AG10803 (cell line): ENCODE measurements around the gene ASB18.

Experiments
- DNase-seq: peaks from one replicate; pipeline ENCODE4 v3.0.0; 2010; ENCODE audit warnings: low read depth
- H3K4me3 ChIP-seq: 2 replicates; pipeline ENCODE4 v1.5.1; 2011; ENCODE audit warnings: mild to moderate bottlenecking, low read length, control low read depth
- TF ChIP-seq, protein P1 (sequence below): conservative IDR thresholded peaks from 2 replicates; pipeline ENCODE4 v1.5.1; 2011; ENCODE audit warnings: mild to moderate bottlenecking, low read length, control low read depth, inconsistent platforms

Gene ASB18

DNA sequence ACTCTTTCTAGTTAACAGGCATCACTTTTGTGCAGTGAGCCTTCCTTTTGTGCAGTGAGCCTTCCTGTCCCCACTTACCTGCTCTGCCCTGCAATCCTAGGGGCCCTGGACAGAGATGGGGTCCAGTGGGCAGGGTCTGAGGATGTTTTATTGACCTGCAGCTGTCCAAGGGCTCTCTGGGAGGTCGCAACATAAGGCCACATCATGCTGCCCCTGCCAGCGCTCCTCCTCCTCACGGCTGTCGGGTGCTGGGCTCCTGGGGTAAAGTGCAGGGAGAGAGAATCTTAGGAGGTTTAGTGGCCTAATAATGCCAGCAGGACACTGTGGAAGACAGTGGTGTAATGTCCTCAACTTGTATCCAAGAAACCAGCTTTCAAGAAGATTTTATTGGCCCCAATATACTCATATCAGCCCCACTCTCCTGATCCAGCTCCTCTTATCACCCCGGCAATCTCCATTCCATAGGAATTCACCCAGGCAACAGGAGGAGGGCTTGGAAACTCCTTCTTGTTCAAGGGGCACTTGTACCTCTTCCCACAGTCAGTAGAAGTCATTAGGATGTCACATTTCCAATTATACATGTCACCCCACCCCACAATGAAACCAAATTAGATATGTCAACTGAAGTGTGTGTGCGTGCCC, 41.9 kb upstream of the ASB18 start:
- TF ChIP-seq, protein P1, sequence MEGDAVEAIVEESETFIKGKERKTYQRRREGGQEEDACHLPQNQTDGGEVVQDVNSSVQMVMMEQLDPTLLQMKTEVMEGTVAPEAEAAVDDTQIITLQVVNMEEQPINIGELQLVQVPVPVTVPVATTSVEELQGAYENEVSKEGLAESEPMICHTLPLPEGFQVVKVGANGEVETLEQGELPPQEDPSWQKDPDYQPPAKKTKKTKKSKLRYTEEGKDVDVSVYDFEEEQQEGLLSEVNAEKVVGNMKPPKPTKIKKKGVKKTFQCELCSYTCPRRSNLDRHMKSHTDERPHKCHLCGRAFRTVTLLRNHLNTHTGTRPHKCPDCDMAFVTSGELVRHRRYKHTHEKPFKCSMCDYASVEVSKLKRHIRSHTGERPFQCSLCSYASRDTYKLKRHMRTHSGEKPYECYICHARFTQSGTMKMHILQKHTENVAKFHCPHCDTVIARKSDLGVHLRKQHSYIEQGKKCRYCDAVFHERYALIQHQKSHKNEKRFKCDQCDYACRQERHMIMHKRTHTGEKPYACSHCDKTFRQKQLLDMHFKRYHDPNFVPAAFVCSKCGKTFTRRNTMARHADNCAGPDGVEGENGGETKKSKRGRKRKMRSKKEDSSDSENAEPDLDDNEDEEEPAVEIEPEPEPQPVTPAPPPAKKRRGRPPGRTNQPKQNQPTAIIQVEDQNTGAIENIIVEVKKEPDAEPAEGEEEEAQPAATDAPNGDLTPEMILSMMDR = no peak
- no peak for DNase-seq
- no peak overlapping the region for H3K4me3 ChIP-seq

DNA sequence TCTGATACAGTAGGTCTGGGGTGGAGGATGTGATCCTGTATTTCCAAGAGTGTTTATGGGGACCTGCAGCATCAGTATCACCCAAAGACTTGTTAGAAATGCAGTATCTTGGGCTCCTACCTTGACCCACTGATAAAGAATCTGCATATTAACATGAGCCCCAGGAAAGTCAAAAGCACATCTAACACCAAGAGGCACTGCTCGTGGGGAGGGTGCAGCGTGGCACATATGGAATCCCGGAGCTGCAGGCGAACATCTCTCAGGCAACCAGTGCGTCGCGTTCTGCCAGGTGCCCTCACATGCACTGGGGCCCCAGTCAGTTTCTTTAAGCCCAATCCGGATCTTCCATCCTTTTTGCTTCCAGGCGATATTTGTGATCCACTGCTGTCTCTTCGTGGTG, 41.3 kb upstream of the ASB18 start:
- TF ChIP-seq, protein P1 = no peak
- no peak for DNase-seq
- H3K4me3 ChIP-seq = no peak overlapping the region

DNA sequence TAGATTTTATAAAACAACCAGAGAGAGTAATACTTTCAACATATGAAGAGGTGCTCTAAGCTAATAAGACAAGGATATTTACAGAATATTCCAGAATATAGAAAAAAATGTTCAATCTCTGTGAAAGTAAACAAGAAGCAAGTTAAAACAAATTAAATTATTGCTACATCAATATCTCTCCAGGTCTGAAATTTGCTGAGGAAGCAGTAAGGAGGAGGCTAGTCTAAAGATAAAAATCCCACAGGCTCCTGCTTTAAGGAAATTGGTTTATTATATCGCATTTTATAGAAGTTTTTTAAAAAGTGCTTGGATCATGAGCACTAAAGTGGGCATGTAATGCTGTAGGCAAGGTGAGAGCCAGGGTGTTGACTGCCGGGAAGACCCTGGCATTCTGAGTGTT, 39.7 kb upstream of the ASB18 start:
- DNase-seq = no peak
- no peak overlapping the region for H3K4me3 ChIP-seq
- TF ChIP-seq, protein P1 = no peak

DNA sequence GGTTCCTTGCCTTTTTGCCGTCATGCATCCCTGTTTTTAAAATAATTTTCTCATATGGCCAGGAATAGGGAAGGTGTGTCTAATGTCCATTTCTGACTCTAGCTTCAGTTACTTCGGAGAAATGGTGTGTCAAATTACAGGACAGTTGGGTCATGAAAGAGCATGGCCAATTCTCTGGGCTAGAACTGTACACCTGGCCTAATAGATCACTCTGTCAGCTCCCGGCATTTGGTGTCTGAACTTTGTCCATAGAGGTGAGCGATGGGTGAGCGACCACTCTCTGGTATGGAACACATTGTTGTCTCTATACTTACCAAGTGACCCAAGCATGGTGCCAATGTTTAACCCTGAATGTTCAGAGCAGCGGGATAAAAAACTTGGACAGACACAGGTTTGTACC, 38.3 kb upstream of the ASB18 start:
- TF ChIP-seq, protein P1 = no peak
- H3K4me3 ChIP-seq = no peak overlapping the region
- no peak for DNase-seq

DNA sequence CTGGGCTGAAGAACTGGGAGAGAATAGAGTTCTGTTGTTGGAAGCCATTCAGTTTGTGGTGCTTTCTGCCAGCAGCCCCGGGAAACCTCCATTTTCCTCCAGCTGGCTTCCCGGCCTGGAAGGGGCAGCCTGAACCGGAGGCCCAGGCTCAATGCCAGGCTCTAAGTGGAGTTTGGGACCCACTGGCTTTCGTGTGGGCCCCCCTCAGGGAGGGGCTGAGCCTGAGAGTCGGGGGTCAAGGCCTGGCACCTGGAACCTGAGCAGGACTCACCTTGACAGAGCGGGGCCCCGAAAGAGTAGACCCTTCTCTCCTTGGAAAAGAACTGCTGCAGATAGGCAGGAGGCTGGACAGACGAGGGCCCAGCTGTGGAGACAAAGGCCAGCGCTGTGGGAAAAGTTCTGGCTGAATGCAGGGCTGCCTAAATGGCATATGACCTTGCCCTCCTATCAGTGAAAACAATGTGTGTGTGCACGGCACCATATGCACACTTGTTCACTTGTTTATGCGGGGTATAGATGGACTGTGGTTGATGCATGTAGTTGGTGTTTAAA, 34.8 kb upstream of the ASB18 start:
- TF ChIP-seq, protein P1 = no peak
- DNase-seq = no peak

DNA sequence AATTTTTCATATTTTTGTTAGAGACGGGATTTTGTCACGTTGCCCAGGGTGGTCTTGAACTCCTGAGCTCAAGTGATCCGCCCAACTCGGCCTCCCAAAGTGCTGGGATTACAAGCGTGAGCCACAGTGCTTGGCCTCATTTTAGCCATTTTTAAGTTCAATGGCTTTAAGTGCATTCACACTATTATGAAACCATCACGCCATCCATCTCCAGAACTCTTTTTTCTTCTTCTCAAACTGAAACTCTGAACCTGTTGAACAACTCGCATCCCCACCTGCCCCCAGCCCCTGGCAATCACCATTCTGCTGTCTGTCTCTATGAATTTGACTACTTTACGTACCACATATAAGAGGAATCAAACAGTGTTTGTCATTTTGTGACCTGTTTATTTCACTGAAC, 31.3 kb upstream of the ASB18 start:
- no peak overlapping the region for H3K4me3 ChIP-seq
- TF ChIP-seq, protein P1 = no peak
- DNase-seq = no peak

More for the DNA sequence above, 34.8 kb upstream of the ASB18 start:
- no peak overlapping the region for H3K4me3 ChIP-seq

DNA sequence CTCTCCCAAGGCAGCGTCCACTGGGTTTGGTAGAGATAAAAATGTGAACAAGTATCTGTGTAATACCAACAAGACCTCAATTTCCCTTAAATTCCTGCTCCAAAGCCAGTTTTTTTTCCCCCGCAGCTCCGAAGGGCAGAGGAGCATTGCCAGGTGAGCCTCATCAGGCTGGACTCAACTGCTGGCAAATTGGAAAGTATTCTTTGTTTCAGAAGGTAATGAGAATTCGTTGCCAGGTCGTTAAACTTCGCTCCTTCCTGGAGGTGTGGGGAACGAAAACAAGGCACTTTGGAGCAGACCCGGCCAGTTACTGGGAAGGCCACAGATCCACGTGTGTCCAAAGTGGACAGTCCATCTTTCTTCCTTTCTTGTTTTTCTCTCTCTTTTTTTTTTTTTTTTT, 30.4 kb upstream of the ASB18 start:
- DNase-seq = no peak
- TF ChIP-seq, protein P1 = no peak
- no peak overlapping the region for H3K4me3 ChIP-seq
